Activated CD8-positive, alpha-beta memory T cell treated with anti-CD3 and anti-CD28 coated beads, Interleukin-2, amount 50 U/mL, for 1 hour (primary cell): ENCODE results near the gene OR8K5.
"Not testable (repeated sequence)": the region's sequence is repeated elsewhere in the genome, so short reads cannot be mapped to it uniquely, and the experiment has no call there.

Source experiments
- DNase-seq: peaks from one replicate; pipeline ENCODE4 v3.0.0-alpha.2; 2020; ENCODE audit errors: extremely low read depth

The OR8K5 gene, protein sequence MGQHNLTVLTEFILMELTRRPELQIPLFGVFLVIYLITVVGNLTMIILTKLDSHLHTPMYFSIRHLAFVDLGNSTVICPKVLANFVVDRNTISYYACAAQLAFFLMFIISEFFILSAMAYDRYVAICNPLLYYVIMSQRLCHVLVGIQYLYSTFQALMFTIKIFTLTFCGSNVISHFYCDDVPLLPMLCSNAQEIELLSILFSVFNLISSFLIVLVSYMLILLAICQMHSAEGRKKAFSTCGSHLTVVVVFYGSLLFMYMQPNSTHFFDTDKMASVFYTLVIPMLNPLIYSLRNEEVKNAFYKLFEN

GRCh38 chr11:56160217-56160616, at the start of gene OR8K5:
Gene OR8K5 (minus strand): TSS chr11:56160317. CDS start chr11:56160317, 0 bp downstream.
- no peak for DNase-seq

DNA sequence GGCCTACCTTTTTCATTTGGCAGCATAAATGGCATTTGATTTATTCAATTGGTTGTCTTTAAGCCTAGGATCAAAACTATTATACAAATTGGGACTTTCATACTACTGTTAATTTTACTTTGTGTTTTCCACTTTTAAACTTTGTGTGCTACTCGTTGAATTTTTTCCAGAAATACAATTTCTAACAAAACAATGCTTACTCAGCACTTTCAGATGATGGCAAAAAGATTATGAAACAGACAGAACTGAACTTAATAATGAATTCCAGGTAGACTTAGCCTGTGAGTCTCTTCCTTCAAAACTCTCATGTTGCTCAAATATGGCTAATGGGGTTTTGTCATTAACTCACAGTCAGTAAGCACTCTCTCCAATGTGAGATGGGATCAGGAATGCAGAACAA, 47.7 kb upstream of the OR8K5 start:
- no peak for DNase-seq

GRCh38 chr11:56197367-56197766, 37.2 kb upstream of the OR8K5 start:
- no peak for DNase-seq

DNA sequence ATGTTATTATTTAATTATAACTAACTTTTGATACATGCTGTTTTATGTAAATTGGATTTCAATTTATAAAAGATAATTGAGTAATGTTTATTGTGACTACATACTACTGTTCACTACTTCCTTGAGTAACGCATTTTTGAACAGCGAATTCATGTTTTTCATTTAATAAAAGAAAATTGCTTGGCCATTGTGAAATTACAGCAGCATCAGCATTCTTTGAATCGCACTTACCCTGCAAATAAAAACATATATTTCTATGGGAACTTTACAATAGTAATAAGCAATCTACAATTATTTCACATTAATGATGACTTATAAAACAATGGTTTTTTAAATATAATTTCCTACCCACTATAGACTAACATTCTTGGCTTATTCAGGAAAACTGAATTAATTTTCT, 36.6 kb upstream of the OR8K5 start:
- DNase-seq: no peak

GRCh38 chr11:56188602-56189001, 28.5 kb upstream of the OR8K5 start:
- no peak for DNase-seq

DNA sequence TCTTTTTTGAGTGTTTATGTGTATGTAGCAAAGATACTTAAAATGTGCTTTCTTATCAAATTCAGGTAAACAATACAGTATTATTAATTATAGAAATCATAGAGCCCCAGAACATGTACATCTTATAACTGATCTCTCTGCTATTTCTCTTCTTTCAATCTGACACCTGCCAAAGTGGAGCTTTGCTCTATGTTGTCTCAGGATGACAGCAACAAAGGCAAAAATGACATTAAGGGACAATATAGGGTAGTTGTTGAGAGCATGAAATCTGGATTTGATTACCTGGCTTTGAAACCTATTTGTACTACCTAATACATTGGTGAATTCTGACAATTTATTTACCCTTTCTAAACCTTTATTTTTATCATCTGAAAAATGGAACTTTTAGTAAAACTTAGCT, 23.3 kb upstream of the OR8K5 start:
- no peak for DNase-seq

DNA sequence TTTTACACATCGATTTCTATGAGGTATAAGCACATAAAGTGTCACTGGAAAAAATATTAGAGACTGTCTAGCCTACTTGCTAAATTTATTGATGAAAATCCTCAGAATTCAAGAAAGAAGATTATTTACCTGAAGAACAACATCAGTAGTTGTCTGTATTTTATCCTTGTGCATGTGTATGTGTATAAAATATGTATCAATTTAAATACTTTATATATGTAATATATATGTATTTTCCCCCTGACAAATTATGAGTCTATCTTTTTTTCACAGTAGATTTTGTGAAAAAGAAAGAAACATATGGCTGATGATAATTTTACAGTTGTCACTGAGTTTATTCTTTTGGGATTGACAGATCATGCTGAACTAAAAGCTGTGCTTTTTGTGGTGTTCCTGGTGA, 16.2 kb upstream of the OR8K5 start, which contains the start of gene OR5J2:
Gene OR5J2 (plus strand): TSS at position 301 of the 400 bp plus-strand sequence. CDS start 0 bp downstream, at position 301.
- DNase-seq: no peak

- DNase-seq: no peak
These were observed 12.2 kb upstream of the OR8K5 start for GRCh38 chr11:56172256-56172830.

DNA sequence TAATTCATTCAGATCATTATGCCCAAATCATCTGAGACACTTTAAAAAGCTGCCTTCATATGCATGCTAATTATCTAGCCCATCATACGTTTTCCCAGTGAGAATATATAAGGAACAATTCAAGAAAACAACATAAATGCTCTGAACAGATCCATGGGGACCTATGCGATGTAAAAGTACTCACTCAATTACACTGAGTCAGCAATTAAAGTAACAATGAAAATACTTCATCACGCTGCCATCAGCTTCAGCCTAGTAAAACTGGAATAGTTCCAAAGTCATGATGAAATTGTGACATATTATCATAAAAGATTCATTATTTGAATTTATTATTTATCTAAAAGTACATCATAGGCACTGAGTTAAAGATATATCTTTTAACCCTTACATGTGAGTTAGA, 3.7 kb upstream of the OR8K5 start:
- DNase-seq: no peak

- DNase-seq: no peak
These were observed 7.8 kb downstream of the OR8K5 start for GRCh38 chr11:56152333-56152732.

DNA sequence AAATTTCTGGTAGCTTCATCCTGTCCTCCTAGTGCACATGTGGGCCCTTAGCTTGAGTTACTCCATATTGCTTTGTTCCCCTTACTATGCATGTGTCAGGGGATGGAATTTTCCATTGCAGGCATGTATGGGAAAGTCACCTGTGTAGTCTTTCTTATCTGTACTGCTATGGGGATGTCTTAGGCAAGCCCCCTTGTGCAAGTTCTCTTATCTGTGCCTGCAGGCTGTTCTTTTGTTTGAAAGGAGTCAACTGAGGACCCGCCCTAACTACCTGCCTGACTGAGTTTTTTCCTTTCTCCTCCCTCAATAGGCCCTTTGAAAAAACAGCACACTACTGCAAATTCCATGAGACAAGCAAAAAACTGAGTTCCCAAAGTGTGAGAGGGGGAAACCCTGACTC, 8.7 kb downstream of the OR8K5 start:
- no peak for DNase-seq

GRCh38 chr11:56143681-56144080, 16.4 kb downstream of the OR8K5 start:
- DNase-seq: not testable (repeated sequence)

GRCh38 chr11:56140151-56140661, 19.9 kb downstream of the OR8K5 start, which contains the start of gene OR8J3:
Gene OR8J3 (minus strand): TSS chr11:56140201. CDS start chr11:56137718, 2,483 bp downstream.
- DNase-seq: no peak

GRCh38 chr11:56122073-56122472, 38.0 kb downstream of the OR8K5 start, which contains the start of gene OR8H3:
Gene OR8H3 (plus strand): TSS chr11:56122373. CDS start chr11:56122373, 0 bp downstream.
- no peak for DNase-seq
